Memory B cell (primary cell): ENCODE results near the gene EXOSC5.
"Not testable (repeated sequence)": the region's sequence is repeated elsewhere in the genome, so short reads cannot be mapped to it uniquely, and the experiment has no call there.

Source experiments
- ATAC-seq: fragments of 150-1000 bp; cut with Tn5 transposase; 2 replicates; pipeline ENCODE4 v1.10.0; 2021; ENCODE audit warnings: low read depth, mild to moderate bottlenecking, moderate library complexity
- DNase-seq, 2 donors: peaks; one replicate each; pipeline ENCODE4 v3.0.0; 2022; ENCODE audit warnings: low spot score in 2 of 2
- H3K27ac Mint-ChIP-seq: one replicate; pipeline ENCODE4 v1.8.0; 2022; ENCODE audit warnings: mild to moderate bottlenecking, moderate library complexity, mixed read lengths
- H3K27me3 Mint-ChIP-seq: one replicate; pipeline ENCODE4 v1.8.0; 2022; ENCODE audit warnings: mixed read lengths
- H3K36me3 Mint-ChIP-seq: one replicate; pipeline ENCODE4 v1.8.0; 2022; ENCODE audit warnings: mild to moderate bottlenecking, mixed read lengths
- H3K4me1 Mint-ChIP-seq: one replicate; pipeline ENCODE4 v1.8.0; 2022; ENCODE audit warnings: mixed read lengths
- H3K4me3 Mint-ChIP-seq: one replicate; pipeline ENCODE4 v1.8.0; 2022; ENCODE audit warnings: mild to moderate bottlenecking, moderate library complexity, mixed read lengths
- H3K9me3 Mint-ChIP-seq: one replicate; pipeline ENCODE4 v1.8.0; 2022; ENCODE audit warnings: mixed read lengths

Gene EXOSC5

GRCh38 chr19:41397086-41398049 lies at the start of gene EXOSC5, which contains the start of gene BCKDHA:
EXOSC5 (minus strand) TSS chr19:41397359; CDS start chr19:41397328, 31 bp downstream.
BCKDHA (plus strand) TSS chr19:41397818; CDS start chr19:41397828, 10 bp downstream.
- Mint-ChIP-seq H3K9me3 (no peaks in the 10 kb centered on the region), H3K27me3 (no peaks in the 10 kb centered on the region), H3K4me1 (peaks cover 31% of the 10 kb centered on the region), H3K4me3 (peak within 1 kb of the TSS; percentile 99), H3K27ac (peak within 1 kb of the TSS; percentile 100), H3K36me3 (peaks cover 12% of the 10 kb centered on the region)
- ATAC-seq (peak; percentile 97), DNase-seq (peak; percentile 89 to 97)

GRCh38 chr19:41445575-41445974 lies 48.4 kb upstream of the EXOSC5 start:
- H3K27me3 Mint-ChIP-seq = peaks cover 11% of the 10 kb centered on the region
- DNase-seq (no peak), ATAC-seq (no peak)
- no peak overlapping the region for H3K27ac Mint-ChIP-seq
- H3K36me3 Mint-ChIP-seq = no peaks in the 10 kb centered on the region
- no peaks in the 10 kb centered on the region for H3K9me3 Mint-ChIP-seq
- H3K4me3 Mint-ChIP-seq = no peak overlapping the region
- H3K4me1 Mint-ChIP-seq = peaks cover 21% of the 10 kb centered on the region

GRCh38 chr19:41443813-41444455 lies 46.8 kb upstream of the EXOSC5 start:
- ATAC-seq = no peak
- no peak overlapping the region for H3K27ac Mint-ChIP-seq
- H3K4me1 Mint-ChIP-seq = peaks cover 15% of the 10 kb centered on the region
- no peak for DNase-seq
- H3K4me3 Mint-ChIP-seq = no peak overlapping the region
- H3K9me3 Mint-ChIP-seq = no peaks in the 10 kb centered on the region
- H3K36me3 Mint-ChIP-seq = no peaks in the 10 kb centered on the region
- H3K27me3 Mint-ChIP-seq = peaks cover 11% of the 10 kb centered on the region

- Mint-ChIP-seq H3K27ac (no peak within 1 kb of the TSS), H3K4me1 (peaks cover 19% of the 10 kb centered on the region), H3K9me3 (no peaks in the 10 kb centered on the region), H3K4me3 (no peak within 1 kb of the TSS), H3K27me3 (peaks cover 11% of the 10 kb centered on the region), H3K36me3 (peaks cover under 1% of the 10 kb centered on the region)
- ATAC-seq (no peak), DNase-seq (no peak)
Observed at GRCh38 chr19:41442473-41443355, 45.6 kb upstream of the EXOSC5 start, which contains the start of gene ERICH4. ERICH4 (plus strand) TSS chr19:41443156; CDS start chr19:41443170, 14 bp downstream.

GRCh38 chr19:41441321-41441945 lies 44.3 kb upstream of the EXOSC5 start:
- H3K4me1 Mint-ChIP-seq = peaks cover 24% of the 10 kb centered on the region
- no peak overlapping the region for H3K27ac Mint-ChIP-seq
- ATAC-seq = no peak
- DNase-seq = no peak
- H3K27me3 Mint-ChIP-seq = peaks cover 7% of the 10 kb centered on the region
- no peak overlapping the region for H3K4me3 Mint-ChIP-seq
- peaks cover 5% of the 10 kb centered on the region for H3K36me3 Mint-ChIP-seq
- H3K9me3 Mint-ChIP-seq = no peaks in the 10 kb centered on the region

- Mint-ChIP-seq H3K9me3 (no peaks in the 10 kb centered on the region), H3K36me3 (peaks cover 5% of the 10 kb centered on the region), H3K4me1 (peaks cover 25% of the 10 kb centered on the region), H3K4me3 (peak within 1 kb of the TSS; percentile 5), H3K27me3 (peaks cover 6% of the 10 kb centered on the region), H3K27ac (no peak within 1 kb of the TSS)
- ATAC-seq (peak; percentile 98), DNase-seq (peak; percentile 69 to 81)
Observed at GRCh38 chr19:41439441-41440222, 42.5 kb upstream of the EXOSC5 start, which contains the start of gene DMAC2. DMAC2 (minus strand) TSS chr19:41439912; CDS start chr19:41439899, 13 bp downstream.

- Mint-ChIP-seq H3K27me3 (no peaks in the 10 kb centered on the region), H3K36me3 (peaks cover 7% of the 10 kb centered on the region), H3K9me3 (no peaks in the 10 kb centered on the region), H3K4me3 (peak overlapping the region; percentile 41), H3K27ac (no peak overlapping the region), H3K4me1 (peaks cover 16% of the 10 kb centered on the region)
- no peak for DNase-seq
- no peak for ATAC-seq
Observed at GRCh38 chr19:41437944-41438574, 40.9 kb upstream of the EXOSC5 start.

GRCh38 chr19:41436674-41436951 lies 39.5 kb upstream of the EXOSC5 start:
- no peaks in the 10 kb centered on the region for H3K27me3 Mint-ChIP-seq
- no peak for ATAC-seq
- peaks cover 12% of the 10 kb centered on the region for H3K36me3 Mint-ChIP-seq
- no peaks in the 10 kb centered on the region for H3K9me3 Mint-ChIP-seq
- peak overlapping the region; percentile 4 for H3K27ac Mint-ChIP-seq
- H3K4me1 Mint-ChIP-seq = peaks cover 16% of the 10 kb centered on the region
- DNase-seq = no peak
- H3K4me3 Mint-ChIP-seq = no peak overlapping the region

GRCh38 chr19:41435936-41436673 lies 38.9 kb upstream of the EXOSC5 start:
- ATAC-seq (no peak), DNase-seq (no peak)
- Mint-ChIP-seq H3K4me3 (no peak overlapping the region), H3K4me1 (peaks cover 14% of the 10 kb centered on the region), H3K9me3 (no peaks in the 10 kb centered on the region), H3K27ac (peak overlapping the region; percentile 4), H3K36me3 (peaks cover 13% of the 10 kb centered on the region), H3K27me3 (no peaks in the 10 kb centered on the region)

- Mint-ChIP-seq H3K4me1 (peaks cover 14% of the 10 kb centered on the region), H3K36me3 (peaks cover 15% of the 10 kb centered on the region)
- not testable (repeated sequence) for DNase-seq, H3K9me3 Mint-ChIP-seq, H3K4me3 Mint-ChIP-seq, ATAC-seq, H3K27me3 Mint-ChIP-seq, H3K27ac Mint-ChIP-seq
Observed at GRCh38 chr19:41435376-41435775, 38.2 kb upstream of the EXOSC5 start.

- Mint-ChIP-seq H3K4me1 (peaks cover 11% of the 10 kb centered on the region), H3K27ac (peak overlapping the region; percentile 56), H3K36me3 (peaks cover 15% of the 10 kb centered on the region), H3K27me3 (no peaks in the 10 kb centered on the region), H3K9me3 (no peaks in the 10 kb centered on the region), H3K4me3 (no peak overlapping the region)
- DNase-seq (no peak), ATAC-seq (no peak)
Observed at GRCh38 chr19:41434450-41434849, 37.3 kb upstream of the EXOSC5 start.

GRCh38 chr19:41433171-41433570 lies 36.0 kb upstream of the EXOSC5 start:
- Mint-ChIP-seq H3K36me3 (peaks cover 18% of the 10 kb centered on the region), H3K4me1 (peaks cover 6% of the 10 kb centered on the region), H3K27ac (no peak overlapping the region), H3K9me3 (no peaks in the 10 kb centered on the region), H3K27me3 (no peaks in the 10 kb centered on the region), H3K4me3 (no peak overlapping the region)
- ATAC-seq (no peak), DNase-seq (no peak)
